C4-2B (cell line): ENCODE results near the gene TTBK2.

Experiments used
- H3K27ac ChIP-seq: fragments of 450-650 bp; 2 replicates; pipeline ENCODE4 v1.5.1; 2017
- ZFX ChIP-seq: fragments of 450-650 bp; IDR thresholded peaks from 2 replicates; pipeline ENCODE4 v1.6.1; 2017
- TF ChIP-seq, protein P1 (sequence below): fragments of 450-650 bp; conservative IDR thresholded peaks from 2 replicates; pipeline ENCODE4 v1.5.1; 2017; ENCODE audit warnings: mild to moderate bottlenecking

TTBK2 gene

DNA sequence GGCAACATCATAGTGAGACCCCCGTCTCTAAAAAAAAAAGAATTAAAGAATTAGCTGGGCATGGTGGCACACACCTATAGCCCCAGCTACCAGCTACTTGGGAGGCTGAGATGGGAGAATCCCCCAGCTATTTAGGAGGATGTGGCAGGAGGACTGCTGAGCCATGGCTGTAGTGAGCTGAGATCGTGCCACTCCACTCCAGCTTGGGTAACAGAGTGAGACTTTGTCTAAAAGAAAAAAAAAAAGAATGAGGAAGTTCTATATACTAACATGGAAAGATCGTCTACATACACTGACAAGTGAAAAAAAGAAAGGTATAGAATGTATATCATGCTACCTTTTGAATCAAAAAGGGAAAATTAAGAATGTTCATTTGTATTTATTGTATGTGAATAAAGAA is 99.8 kb downstream of the TTBK2 start:
- TF ChIP-seq, protein P1, sequence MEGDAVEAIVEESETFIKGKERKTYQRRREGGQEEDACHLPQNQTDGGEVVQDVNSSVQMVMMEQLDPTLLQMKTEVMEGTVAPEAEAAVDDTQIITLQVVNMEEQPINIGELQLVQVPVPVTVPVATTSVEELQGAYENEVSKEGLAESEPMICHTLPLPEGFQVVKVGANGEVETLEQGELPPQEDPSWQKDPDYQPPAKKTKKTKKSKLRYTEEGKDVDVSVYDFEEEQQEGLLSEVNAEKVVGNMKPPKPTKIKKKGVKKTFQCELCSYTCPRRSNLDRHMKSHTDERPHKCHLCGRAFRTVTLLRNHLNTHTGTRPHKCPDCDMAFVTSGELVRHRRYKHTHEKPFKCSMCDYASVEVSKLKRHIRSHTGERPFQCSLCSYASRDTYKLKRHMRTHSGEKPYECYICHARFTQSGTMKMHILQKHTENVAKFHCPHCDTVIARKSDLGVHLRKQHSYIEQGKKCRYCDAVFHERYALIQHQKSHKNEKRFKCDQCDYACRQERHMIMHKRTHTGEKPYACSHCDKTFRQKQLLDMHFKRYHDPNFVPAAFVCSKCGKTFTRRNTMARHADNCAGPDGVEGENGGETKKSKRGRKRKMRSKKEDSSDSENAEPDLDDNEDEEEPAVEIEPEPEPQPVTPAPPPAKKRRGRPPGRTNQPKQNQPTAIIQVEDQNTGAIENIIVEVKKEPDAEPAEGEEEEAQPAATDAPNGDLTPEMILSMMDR: no peak
- TF ChIP-seq ZFX: no peak
- H3K27ac ChIP-seq: no peak overlapping the region

DNA sequence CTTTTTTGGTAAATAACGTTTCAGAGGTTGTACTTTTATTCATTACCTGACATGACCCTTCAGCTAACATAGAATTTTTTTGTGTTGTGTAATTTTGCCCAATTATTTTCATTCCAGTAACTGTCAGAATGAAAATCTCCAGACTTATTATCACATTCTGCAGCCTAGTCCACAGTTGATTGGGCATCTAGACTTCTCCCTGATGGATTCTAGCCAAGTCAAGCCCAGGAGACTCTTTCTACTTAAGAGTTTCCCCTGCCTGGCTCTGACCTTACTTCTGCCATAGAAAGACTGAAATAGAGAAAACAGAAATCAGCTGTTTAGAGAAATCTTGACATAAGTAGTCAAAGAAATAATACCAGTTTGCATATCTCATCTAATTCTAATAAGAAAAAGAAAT is 100.8 kb downstream of the TTBK2 start:
- no peak overlapping the region for H3K27ac ChIP-seq
- TF ChIP-seq, protein P1: no peak
- no peak for TF ChIP-seq ZFX

DNA sequence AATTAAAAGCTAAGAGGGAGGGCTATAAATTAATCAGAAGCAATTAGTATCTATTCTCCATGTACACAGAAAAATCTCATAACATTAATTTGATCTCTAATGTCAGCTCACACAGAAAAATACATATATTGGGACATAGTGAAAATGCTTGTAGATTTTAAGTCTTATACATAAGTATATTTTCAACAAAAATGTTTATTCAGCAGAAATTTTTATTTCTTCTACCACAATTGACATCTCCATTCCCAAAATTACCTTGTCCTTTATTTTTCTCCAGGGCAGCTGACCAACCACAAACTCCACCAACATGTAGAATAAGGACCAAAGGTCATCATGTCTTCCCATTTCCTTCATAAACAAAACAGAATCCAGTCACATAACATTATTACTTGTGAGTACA is 109.1 kb downstream of the TTBK2 start:
- TF ChIP-seq, protein P1: no peak
- TF ChIP-seq ZFX: no peak
- H3K27ac ChIP-seq: no peak overlapping the region

DNA sequence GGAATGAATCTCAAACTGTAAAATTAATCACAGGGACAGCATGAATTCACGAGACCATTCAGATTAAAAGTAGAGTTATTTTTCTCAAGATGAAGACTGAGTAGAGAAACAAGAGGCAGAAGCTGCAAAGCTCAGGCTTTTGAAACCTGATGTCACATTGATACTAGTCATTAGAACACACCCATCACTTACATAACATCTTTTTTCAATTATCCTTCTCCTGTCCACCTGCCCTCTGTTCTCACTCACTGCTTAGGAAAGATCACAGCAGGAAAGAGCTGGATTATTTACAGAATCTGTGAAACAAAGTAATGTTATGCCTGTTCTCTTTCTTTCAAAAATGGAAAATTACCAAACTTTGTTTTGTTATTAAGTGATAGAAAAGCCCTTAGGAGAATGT is 111.7 kb downstream of the TTBK2 start:
- no peak for TF ChIP-seq ZFX
- TF ChIP-seq, protein P1: no peak
- no peak overlapping the region for H3K27ac ChIP-seq

DNA sequence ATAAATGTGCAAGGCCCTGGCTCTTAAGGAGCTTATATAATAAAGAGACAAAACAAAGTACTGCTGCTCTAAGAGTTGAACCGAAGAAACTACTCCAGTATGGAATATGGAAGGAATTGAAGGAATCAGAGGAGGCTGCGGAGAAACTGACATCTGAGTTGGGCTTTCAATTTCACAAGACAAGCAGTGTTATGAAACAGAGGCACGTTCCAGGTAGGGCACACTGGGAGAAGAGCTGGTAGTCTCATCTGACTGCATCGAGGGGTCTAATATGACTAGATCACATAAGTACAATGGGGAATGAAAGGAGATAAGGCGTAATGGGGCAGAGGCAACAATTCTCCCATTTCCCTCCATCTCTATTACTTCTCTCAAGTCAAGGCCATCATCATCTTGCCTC is 115.3 kb downstream of the TTBK2 start:
- TF ChIP-seq ZFX: no peak
- TF ChIP-seq, protein P1: no peak
- no peak overlapping the region for H3K27ac ChIP-seq

DNA sequence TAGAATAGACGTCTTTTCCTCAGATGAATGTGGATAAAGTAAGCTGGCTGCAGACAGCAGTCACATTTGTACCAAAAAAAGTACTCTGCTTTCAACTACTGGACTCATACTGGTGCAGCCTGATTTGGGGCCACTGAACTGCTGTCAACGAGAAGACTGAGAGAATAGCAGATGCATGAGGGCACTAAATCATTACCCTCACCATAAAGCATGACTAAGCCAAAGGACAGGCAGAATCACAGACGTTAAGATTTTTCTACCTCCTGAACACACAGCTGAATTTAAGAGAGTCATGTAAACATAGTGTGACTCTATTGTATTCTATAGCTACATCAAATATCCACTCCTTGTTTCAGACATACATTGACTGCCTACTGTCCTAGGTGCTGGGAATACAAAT is 115.8 kb downstream of the TTBK2 start:
- TF ChIP-seq, protein P1: no peak
- no peak for TF ChIP-seq ZFX
- no peak overlapping the region for H3K27ac ChIP-seq

DNA sequence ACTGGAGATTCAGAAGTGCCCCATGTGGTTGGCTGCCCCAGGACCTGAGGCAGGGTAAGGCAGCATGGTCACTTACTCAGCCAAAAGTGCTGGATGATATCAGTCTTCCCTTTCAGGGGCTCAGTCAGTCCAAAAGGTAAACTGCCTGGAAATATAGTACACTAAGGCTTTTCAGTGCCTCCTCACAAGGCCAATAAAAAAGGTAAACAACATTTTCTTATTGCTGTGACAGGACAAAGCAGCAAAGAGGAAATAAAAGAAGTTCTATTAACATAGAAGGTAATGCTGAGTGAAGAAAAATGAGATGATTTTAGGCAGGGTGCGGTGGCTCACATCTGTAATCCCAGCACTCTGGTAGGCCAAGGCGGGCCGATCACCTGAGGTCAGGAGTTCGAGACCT is 117.1 kb downstream of the TTBK2 start:
- TF ChIP-seq, protein P1: no peak
- TF ChIP-seq ZFX: no peak
- no peak overlapping the region for H3K27ac ChIP-seq
